SU-DHL-6 (cell line): ENCODE measurements around the gene ALOX5.

Source experiments
- H2AFZ ChIP-seq: fragments of 200-600 bp; sonication (generic); 2 replicates; pipeline ENCODE4 v1.6.1; 2014; ENCODE audit warnings: low read depth, mild to moderate bottlenecking, moderate library complexity, mixed read lengths, antibody characterized with exemption, low read length; ENCODE audit not compliant: severe bottlenecking
- H3F3A ChIP-seq: fragments of 200-600 bp; shearing (Covaris generic); 2 replicates; pipeline ENCODE4 v1.6.0; 2016; ENCODE audit warnings: antibody characterized with exemption, mild to moderate bottlenecking; ENCODE audit not compliant: insufficient read depth
- H3K27ac ChIP-seq: fragments of 200-600 bp; sonication (generic); 2 replicates; pipeline ENCODE4 v1.5.1; 2016; ENCODE audit warnings: low read depth, mild to moderate bottlenecking, low read length, moderate library complexity, mixed read lengths
- H3K27me3 ChIP-seq: fragments of 200-600 bp; sonication (generic), shearing (Covaris generic); 2 replicates; pipeline ENCODE4 v1.6.0; 2014; ENCODE audit warnings: mild to moderate bottlenecking, low read length
- H3K36me3 ChIP-seq: fragments of 200-600 bp; sonication (generic); 2 replicates; pipeline ENCODE4 v1.6.1; 2014; ENCODE audit warnings: mild to moderate bottlenecking, low read length, mixed read lengths
- H3K4me2 ChIP-seq: fragments of 300-600, 200-600 bp; shearing (Covaris generic), sonication (generic); 2 replicates; pipeline ENCODE4 v1.6.0; 2014; ENCODE audit warnings: low read length, low read depth, mild to moderate bottlenecking; ENCODE audit not compliant: poor library complexity, severe bottlenecking
- H3K4me3 ChIP-seq: fragments of 200-600 bp; sonication (generic); 2 replicates; pipeline ENCODE4 v1.5.1; 2014; ENCODE audit warnings: antibody characterized with exemption, low read length, mild to moderate bottlenecking, mixed read lengths; ENCODE audit not compliant: insufficient read depth, poor library complexity, severe bottlenecking
- H3K79me2 ChIP-seq: fragments of 200-600 bp; sonication (generic); 2 replicates; pipeline ENCODE4 v1.6.1; 2014; ENCODE audit warnings: mild to moderate bottlenecking, low read length, moderate library complexity; ENCODE audit not compliant: insufficient read depth
- H3K9ac ChIP-seq: fragments of 200-600 bp; sonication (generic); 2 replicates; pipeline ENCODE4 v1.7.0; 2014; ENCODE audit warnings: mild to moderate bottlenecking, low read length
- H3K9me2 ChIP-seq: fragments of 200-600 bp; sonication (generic); replicated peaks from 2 replicates; pipeline ENCODE4 v1.6.1; 2014; ENCODE audit warnings: low read length; ENCODE audit not compliant: insufficient read depth
- H3K9me3 ChIP-seq: fragments of 200-600 bp; sonication (generic); 2 replicates; pipeline ENCODE4 v1.6.1; 2014; ENCODE audit warnings: low read length, mixed read lengths; ENCODE audit not compliant: insufficient read depth
- H4K20me1 ChIP-seq: fragments of 200-600 bp; sonication (generic); 2 replicates; pipeline ENCODE4 v1.6.1; 2014; ENCODE audit warnings: low read depth, mild to moderate bottlenecking, antibody characterized with exemption, low read length, moderate library complexity, mixed read lengths
- EZH2phosphoT487 ChIP-seq: fragments of 200-600 bp; sonication (generic), shearing (Covaris generic); conservative IDR thresholded peaks from 2 replicates; pipeline ENCODE4 v1.6.1; 2018; ENCODE audit warnings: mild to moderate bottlenecking, antibody characterized with exemption, low read length, moderate library complexity, mixed read lengths
- TF ChIP-seq, protein P1 (sequence below): fragments of 200-600 bp; sonication (generic); IDR thresholded peaks from one replicate; pipeline ENCODE4 v1.5.1; 2017; ENCODE audit warnings: antibody characterized with exemption, mild to moderate bottlenecking, low read length, moderate library complexity; ENCODE audit not compliant: insufficient read depth, poor library complexity, severe bottlenecking

ALOX5 gene

DNA sequence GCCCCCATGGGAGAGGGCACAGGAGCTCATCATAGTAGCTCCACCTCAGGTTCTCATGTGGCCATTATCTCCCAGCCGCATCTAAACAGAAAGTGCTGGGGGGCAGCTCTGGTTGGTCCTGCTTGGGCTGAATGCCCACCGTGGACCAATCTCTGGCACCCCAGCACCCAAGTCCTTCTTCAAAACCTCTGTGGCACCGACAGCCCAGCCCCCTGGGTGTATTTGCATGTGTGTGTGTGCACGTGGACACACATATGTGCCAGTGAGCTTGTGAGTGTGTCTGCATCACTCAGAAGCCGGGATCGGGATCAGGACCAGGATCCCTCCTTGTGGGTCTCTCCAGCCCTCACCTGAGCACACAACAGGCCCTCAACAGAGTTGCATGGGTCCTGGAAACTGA, 68.2 kb downstream of the ALOX5 start:
- TF ChIP-seq, protein P1, sequence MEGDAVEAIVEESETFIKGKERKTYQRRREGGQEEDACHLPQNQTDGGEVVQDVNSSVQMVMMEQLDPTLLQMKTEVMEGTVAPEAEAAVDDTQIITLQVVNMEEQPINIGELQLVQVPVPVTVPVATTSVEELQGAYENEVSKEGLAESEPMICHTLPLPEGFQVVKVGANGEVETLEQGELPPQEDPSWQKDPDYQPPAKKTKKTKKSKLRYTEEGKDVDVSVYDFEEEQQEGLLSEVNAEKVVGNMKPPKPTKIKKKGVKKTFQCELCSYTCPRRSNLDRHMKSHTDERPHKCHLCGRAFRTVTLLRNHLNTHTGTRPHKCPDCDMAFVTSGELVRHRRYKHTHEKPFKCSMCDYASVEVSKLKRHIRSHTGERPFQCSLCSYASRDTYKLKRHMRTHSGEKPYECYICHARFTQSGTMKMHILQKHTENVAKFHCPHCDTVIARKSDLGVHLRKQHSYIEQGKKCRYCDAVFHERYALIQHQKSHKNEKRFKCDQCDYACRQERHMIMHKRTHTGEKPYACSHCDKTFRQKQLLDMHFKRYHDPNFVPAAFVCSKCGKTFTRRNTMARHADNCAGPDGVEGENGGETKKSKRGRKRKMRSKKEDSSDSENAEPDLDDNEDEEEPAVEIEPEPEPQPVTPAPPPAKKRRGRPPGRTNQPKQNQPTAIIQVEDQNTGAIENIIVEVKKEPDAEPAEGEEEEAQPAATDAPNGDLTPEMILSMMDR = no peak
- TF ChIP-seq EZH2phosphoT487 = no peak
- no peaks in the 10 kb centered on the region for H3K36me3 ChIP-seq
- no peak overlapping the region for H3K4me2 ChIP-seq
- H3K4me3 ChIP-seq = no peak overlapping the region
- no peaks in the 10 kb centered on the region for H3K27me3 ChIP-seq
- H3K79me2 ChIP-seq = no peaks in the 10 kb centered on the region
- H4K20me1 ChIP-seq = no peaks in the 10 kb centered on the region
- H2AFZ ChIP-seq = no peak overlapping the region
- H3K9me3 ChIP-seq = no peaks in the 10 kb centered on the region
- no peaks in the 10 kb centered on the region for H3K9me2 ChIP-seq
- no peak overlapping the region for H3K27ac ChIP-seq
- H3F3A ChIP-seq = no peaks in the 10 kb centered on the region
- H3K9ac ChIP-seq = no peak overlapping the region

DNA sequence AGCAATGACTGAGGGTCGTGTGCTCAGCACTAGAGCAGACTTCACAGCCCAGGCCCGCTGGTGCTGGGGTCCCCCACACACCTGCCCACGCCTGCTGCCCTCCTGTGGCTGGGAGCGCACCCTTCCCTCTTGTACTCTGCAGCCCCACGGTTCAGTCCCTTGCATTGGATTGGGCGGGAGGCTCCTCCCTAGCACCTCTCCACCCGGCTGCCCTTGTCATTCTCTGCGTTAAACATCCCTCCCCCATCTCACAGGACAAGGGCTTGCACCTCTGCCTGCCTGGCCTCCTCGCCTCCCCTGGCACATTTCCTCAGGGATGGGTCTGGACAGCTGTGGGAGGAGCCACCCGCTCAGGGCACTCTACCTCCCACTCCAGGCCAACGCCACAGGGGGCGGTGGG, 68.6 kb downstream of the ALOX5 start:
- no peaks in the 10 kb centered on the region for H3K9me2 ChIP-seq
- H3K9ac ChIP-seq = no peak overlapping the region
- H3K27ac ChIP-seq = no peak overlapping the region
- H3K9me3 ChIP-seq = no peaks in the 10 kb centered on the region
- no peaks in the 10 kb centered on the region for H3K79me2 ChIP-seq
- no peaks in the 10 kb centered on the region for H3K36me3 ChIP-seq
- H3K4me3 ChIP-seq = no peak overlapping the region
- H3K4me2 ChIP-seq = no peak overlapping the region
- no peaks in the 10 kb centered on the region for H3F3A ChIP-seq
- no peak for TF ChIP-seq EZH2phosphoT487
- TF ChIP-seq, protein P1 = no peak
- no peaks in the 10 kb centered on the region for H4K20me1 ChIP-seq
- H2AFZ ChIP-seq = no peak overlapping the region
- no peaks in the 10 kb centered on the region for H3K27me3 ChIP-seq

DNA sequence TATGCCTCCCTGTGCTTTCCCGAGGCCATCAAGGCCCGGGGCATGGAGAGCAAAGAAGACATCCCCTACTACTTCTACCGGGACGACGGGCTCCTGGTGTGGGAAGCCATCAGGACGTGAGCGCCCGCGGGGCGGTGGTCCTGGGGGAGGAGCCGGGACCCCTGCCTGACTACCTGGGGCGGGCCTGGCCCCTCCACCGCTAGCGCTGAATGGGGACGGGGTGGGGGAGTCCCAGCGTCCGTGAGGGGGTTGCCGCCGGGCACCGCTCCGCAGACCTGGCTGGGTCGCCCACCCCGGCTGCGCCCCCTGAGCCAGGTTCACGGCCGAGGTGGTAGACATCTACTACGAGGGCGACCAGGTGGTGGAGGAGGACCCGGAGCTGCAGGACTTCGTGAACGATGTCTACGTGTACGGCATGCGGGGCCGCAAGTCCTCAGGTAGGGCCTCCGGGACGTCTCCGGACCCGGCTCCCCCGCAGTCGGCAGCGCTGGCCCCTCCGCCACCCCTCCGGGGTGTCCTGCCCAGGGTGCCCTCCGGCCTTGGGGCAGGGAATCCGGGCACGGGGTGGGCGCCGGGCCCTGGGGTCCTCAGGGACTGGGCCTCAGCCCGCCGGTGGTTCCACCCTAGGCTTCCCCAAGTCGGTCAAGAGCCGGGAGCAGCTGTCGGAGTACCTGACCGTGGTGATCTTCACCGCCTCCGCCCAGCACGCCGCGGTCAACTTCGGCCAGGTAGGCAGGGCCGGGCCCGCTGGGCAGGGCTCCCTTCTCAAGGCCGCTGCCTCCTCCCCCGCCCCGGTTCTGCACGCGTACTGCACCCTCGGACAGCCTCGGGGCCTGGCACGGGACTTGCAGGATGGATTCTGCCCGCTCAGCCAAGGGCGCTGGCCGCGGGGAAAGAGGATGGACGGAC, 69.3 kb downstream of the ALOX5 start:
- H3K9ac ChIP-seq = no peak overlapping the region
- no peaks in the 10 kb centered on the region for H3K36me3 ChIP-seq
- no peak overlapping the region for H2AFZ ChIP-seq
- no peaks in the 10 kb centered on the region for H3K9me3 ChIP-seq
- H3K79me2 ChIP-seq = no peaks in the 10 kb centered on the region
- H3F3A ChIP-seq = no peaks in the 10 kb centered on the region
- H3K27ac ChIP-seq = no peak overlapping the region
- H3K4me2 ChIP-seq = no peak overlapping the region
- TF ChIP-seq, protein P1 = no peak
- no peak for TF ChIP-seq EZH2phosphoT487
- no peaks in the 10 kb centered on the region for H3K9me2 ChIP-seq
- no peaks in the 10 kb centered on the region for H4K20me1 ChIP-seq
- no peak overlapping the region for H3K4me3 ChIP-seq
- H3K27me3 ChIP-seq = no peaks in the 10 kb centered on the region
